SU-DHL-6 (cell line): ENCODE data around the gene SEC14L1.

Experiments
- CTCF ChIP-seq: fragments of 200-600 bp; sonication (generic); IDR thresholded peaks from one replicate; pipeline ENCODE4 v1.5.1; 2017; ENCODE audit warnings: antibody characterized with exemption, mild to moderate bottlenecking, low read length, moderate library complexity; ENCODE audit not compliant: insufficient read depth, poor library complexity, severe bottlenecking
- EZH2phosphoT487 ChIP-seq: fragments of 200-600 bp; sonication (generic), shearing (Covaris generic); conservative IDR thresholded peaks from 2 replicates; pipeline ENCODE4 v1.6.1; 2018; ENCODE audit warnings: mild to moderate bottlenecking, antibody characterized with exemption, low read length, moderate library complexity, mixed read lengths

GRCh38 chr17:77210946-77211541 is 70.3 kb downstream of the SEC14L1 start:
- TF ChIP-seq CTCF (no peak), EZH2phosphoT487 (no peak)
